Choroid plexus epithelial cell (primary cell): ENCODE measurements around the gene IFT27.
"Not testable (repeated sequence)": the region's sequence is repeated elsewhere in the genome, so short reads cannot be mapped to it uniquely, and the experiment has no call there.

Source experiments
- DNase-seq: peaks from one replicate; pipeline ENCODE4 v3.0.0-alpha.2; 2010; ENCODE audit warnings: low read depth
- H3K4me3 ChIP-seq: 2 replicates; pipeline ENCODE4 v1.5.1; 2011; ENCODE audit warnings: low read depth, mild to moderate bottlenecking, control low read depth, low read length, moderate library complexity
- TF ChIP-seq, protein P1 (sequence below): conservative IDR thresholded peaks from 2 replicates; pipeline ENCODE4 v1.5.1; 2011; ENCODE audit warnings: low read depth, mild to moderate bottlenecking, control low read depth, inconsistent platforms, low read length, moderate library complexity

Gene IFT27

DNA sequence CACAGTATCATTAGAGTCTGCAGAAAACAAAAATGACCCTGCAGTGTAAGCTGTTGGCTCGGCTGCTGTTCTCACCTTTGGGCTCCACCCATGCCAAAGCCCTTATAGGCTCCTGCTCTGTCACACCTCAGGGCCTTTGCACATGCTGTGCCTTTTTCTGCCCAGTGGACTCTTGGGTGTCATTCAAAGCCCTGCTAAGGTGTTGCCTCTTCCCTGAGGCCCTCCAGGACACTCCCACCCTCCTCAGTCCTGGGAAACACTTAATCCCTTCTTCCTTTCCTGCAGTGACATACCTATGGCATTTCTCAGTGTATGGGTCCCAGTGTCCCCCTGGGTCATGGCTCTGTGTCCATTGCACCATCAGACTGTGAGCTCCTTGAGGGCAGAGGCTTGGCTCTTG, 43.3 kb downstream of the IFT27 start:
- no peak for DNase-seq
- TF ChIP-seq, protein P1, sequence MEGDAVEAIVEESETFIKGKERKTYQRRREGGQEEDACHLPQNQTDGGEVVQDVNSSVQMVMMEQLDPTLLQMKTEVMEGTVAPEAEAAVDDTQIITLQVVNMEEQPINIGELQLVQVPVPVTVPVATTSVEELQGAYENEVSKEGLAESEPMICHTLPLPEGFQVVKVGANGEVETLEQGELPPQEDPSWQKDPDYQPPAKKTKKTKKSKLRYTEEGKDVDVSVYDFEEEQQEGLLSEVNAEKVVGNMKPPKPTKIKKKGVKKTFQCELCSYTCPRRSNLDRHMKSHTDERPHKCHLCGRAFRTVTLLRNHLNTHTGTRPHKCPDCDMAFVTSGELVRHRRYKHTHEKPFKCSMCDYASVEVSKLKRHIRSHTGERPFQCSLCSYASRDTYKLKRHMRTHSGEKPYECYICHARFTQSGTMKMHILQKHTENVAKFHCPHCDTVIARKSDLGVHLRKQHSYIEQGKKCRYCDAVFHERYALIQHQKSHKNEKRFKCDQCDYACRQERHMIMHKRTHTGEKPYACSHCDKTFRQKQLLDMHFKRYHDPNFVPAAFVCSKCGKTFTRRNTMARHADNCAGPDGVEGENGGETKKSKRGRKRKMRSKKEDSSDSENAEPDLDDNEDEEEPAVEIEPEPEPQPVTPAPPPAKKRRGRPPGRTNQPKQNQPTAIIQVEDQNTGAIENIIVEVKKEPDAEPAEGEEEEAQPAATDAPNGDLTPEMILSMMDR: no peak
- no peak overlapping the region for H3K4me3 ChIP-seq

DNA sequence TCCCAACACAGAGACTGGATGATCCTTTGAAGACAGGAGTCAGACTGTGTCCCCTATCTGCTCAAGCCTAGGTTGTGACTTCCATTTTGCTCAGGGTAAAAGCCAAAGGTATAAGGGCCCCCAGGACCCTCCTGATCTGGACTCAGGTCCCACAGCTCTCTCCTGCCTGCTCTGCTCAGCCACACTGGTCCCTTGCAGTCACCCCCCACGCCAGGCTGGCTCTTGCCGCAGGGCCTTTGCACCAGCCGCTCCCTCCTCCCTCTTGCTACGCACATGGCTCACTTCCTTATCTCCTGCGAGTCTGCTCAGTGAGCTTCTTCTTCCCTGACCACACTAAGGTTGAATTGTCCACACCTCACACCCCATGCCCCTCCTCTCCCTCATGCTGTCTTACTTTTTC, 44.0 kb downstream of the IFT27 start:
- TF ChIP-seq, protein P1: no peak
- H3K4me3 ChIP-seq: no peak overlapping the region
- DNase-seq: no peak

DNA sequence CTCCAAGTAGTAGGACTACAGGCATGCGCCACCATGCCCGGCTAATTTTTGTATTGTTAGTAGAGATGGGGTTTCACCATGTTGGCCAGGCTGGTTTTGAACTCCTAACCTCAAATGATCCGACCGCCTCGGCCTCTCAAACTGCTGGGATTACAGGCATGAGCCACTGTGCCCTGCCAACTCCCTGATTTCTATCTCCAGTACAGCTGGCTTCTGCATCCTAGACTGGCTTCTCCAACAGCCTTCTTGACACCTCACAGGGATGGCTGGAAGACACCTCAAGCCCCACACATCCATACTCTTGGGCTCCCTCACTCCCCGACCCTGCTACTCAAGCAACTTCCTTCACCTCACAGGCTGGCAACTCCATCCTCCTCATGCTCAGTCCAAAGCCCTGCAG, 44.6 kb downstream of the IFT27 start:
- not testable (repeated sequence) for H3K4me3 ChIP-seq, DNase-seq

DNA sequence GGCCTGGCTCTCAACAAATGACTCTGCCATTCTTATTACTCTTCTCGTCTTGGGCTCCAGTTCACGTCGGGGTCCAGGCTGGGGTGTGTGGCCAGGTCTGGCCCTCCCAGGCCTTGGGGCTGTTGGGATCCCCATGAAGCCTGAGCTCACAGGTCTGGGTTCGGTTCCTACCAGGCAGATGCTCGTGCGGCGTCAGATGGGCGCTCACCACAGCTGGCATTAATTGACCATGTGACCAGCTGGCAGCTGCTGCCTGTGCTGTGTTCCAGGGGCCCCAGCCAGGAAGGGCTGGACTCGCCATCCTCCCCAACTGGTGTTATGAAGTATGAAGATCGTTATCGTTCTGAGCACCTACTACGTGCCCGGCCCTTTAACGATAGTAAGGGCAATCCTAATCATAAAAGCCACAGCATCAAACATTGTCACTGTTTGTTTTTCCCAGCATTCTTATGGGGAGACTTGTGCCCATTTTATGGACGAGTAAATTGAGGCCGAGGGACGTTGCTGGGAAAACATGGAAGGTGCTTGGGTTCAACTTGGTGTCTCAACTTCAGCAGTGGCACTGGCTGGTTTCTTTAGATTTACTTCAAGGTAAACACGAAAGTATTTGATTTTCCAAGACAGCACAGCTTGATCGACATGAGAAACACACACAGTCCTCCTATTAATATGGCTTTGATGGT, 45.6 kb downstream of the IFT27 start:
- TF ChIP-seq, protein P1: no peak
- no peak overlapping the region for H3K4me3 ChIP-seq
- DNase-seq: no peak

DNA sequence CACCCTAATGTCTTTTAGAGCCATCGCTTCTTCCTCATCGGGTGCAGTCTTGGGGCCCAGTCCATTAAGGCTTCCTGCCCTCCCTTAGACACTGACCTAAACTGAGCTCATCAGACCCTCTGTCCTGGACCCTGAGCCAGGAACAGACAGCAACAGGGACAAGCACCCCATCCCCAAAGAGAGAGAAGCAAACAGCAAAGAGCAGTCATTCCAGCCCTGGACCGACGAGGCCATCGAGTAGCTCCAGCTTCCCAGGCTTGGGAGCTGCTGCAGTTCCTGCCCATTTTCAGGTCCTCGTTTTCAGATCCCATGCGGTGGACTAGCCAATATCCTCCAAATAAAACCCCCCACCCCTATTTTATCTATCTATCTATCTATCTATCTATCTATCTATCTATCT, 46.6 kb downstream of the IFT27 start:
- no peak overlapping the region for H3K4me3 ChIP-seq
- TF ChIP-seq, protein P1: no peak
- no peak for DNase-seq

DNA sequence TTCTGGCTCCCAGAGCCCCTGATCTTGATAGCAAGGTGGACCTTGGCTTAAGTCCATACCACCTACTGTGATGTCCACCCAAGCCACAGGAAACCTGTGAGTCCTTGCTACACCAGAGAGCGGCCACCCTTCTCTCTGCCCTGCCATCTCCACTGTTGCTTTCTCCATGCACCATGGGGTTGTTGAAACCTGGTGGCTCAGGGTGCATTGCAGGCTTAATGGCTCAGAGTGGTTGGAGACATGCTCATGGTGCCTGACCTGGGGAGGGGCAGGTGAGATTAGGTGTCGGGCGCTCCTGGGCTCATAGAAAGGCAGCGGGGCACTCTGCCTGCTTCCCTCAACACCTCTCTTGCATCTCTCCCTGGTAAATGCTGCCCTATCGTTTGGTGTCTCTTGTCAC, 47.4 kb downstream of the IFT27 start:
- no peak overlapping the region for H3K4me3 ChIP-seq
- TF ChIP-seq, protein P1: no peak
- DNase-seq: no peak

DNA sequence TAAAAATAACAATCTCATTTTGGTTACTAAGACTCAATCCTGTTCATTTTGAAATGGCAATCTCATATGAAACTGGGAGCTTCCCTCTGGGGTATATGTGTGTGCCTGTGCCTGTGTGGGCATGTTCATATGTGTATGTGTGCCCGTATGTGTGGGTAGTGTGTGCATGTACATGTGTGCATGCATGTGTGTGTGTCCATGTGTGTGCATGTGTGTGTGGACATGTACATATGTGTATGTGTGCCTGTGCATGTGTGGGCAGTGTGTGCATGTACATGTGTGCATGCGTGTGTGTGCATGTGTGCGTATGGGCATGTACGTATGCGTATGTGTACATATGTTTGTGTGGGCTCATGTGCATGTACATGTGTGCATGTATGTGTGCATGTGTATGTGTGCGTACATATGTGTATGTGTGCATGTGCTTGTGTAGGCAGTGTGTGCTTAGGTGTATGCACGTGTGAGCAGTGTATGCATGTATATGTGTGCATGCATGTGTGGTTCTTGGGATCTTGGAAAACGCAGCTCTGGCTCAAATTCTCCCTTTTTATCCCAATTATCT, 47.9 kb downstream of the IFT27 start:
- TF ChIP-seq, protein P1: no peak
- H3K4me3 ChIP-seq: no peak overlapping the region
- no peak for DNase-seq
